Mucosa of rectum (tissue), 2 donors: Measurements from ENCODE around the gene HADHB.

ENCODE experiments used
- H3K27ac ChIP-seq, 2 donors: one replicate each; pipeline ENCODE4 v1.7.0; 2013; ENCODE audit warnings: inconsistent platforms in 2 of 2, low read depth in 2 of 2, low read length in 2 of 2
- H3K27me3 ChIP-seq, 2 donors: one replicate each; pipeline ENCODE4 v1.7.0; 2013; ENCODE audit warnings: low read length in 2 of 2; ENCODE audit not compliant: control insufficient read depth in 2 of 2, insufficient read depth in 2 of 2
- H3K36me3 ChIP-seq, 2 donors: one replicate each; pipeline ENCODE4 v1.7.0; 2013; ENCODE audit warnings: low read length in 2 of 2; ENCODE audit not compliant: control insufficient read depth in 2 of 2, insufficient read depth in 2 of 2
- H3K4me1 ChIP-seq, 2 donors: one replicate each; pipeline ENCODE4 v1.7.0; 2013; ENCODE audit warnings: low read length in 2 of 2, mild to moderate bottlenecking in 1 of 2; ENCODE audit not compliant: control insufficient read depth in 2 of 2, insufficient read depth in 2 of 2
- H3K4me3 ChIP-seq, 2 donors: one replicate each; pipeline ENCODE4 v1.7.0; 2013; ENCODE audit warnings: low read length in 2 of 2
- H3K9ac ChIP-seq, 2 donors: one replicate each; pipeline ENCODE4 v1.7.0; 2013; ENCODE audit warnings: low read length in 2 of 2, low read depth in 1 of 2, mild to moderate bottlenecking in 1 of 2
- H3K9me3 ChIP-seq, 2 donors: one replicate each; pipeline ENCODE4 v1.7.0; 2013; ENCODE audit warnings: low read length in 2 of 2; ENCODE audit not compliant: control insufficient read depth in 2 of 2
- donor health status: healthy.
- donor health status: Normal muscosa, but diverticular disease.

HADHB gene

DNA sequence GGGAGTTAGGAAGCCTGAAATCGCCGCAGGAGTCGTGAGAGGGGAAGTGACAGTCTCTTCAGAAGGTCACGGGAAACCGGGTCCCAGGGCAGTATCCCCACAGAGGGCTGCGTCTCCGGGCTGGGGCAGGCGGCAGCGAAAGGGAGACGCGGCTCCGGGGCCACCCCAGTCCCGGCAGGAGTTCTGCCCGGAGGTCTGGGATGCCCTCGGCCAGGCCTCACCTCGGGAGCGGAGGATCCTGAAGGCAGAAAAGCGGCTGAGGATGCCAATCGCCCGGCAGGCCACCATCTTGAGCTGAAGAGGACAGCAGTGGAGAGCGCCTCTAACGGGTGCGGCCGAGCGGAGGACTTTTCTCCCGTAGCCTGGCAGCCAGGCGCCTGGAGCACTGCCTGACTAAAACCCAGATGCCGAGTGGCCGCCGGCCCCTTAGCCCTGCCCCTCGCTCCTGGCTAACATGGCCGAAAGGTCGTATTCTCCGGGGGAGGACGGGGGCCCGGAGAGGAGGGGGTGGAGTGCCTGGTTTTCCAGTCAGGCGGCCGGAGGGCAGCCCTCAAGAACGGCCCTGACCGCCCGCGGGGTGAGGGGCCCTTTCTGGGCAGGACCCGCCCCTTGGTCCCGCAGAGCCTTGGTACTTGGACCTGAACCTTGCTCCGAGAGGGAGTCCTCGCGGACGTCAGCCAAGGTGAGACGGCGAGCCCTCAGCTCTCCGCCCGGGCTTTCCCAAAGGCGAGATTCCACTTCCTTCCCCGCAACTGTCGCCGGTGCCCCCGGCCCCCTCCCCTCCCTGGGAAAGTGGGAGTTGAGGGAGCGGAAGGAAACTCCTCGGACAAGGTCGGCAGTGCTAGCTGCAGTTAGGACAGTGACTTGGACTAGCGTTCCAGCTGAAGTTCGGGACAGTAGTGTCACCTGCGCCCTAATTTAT, at the start of gene HADHB, which contains the start of gene HADHA:
Gene HADHB, plus strand, starts transcription at position 631 of the 922 bp plus-strand sequence. CDS start 9,316 bp downstream, outside the sequence.
Gene HADHA, minus strand, starts transcription at position 324 of the 922 bp plus-strand sequence. Its CDS starts 36 bp downstream, at position 288.
- Histone ChIP-seq H3K36me3 (peaks cover 0 to 2% of the 10 kb centered on the region in 2 donors), H3K9me3 (no peaks in the 10 kb centered on the region), H3K4me1 (peaks cover 10 to 27% of the 10 kb centered on the region in 2 donors), H3K4me3 (peak within 1 kb of the TSS; percentile 99), H3K9ac (peak within 1 kb of the TSS; percentile 81 to 97), H3K27me3 (no peaks in the 10 kb centered on the region), H3K27ac (peak within 1 kb of the TSS; percentile 96 to 98)

DNA sequence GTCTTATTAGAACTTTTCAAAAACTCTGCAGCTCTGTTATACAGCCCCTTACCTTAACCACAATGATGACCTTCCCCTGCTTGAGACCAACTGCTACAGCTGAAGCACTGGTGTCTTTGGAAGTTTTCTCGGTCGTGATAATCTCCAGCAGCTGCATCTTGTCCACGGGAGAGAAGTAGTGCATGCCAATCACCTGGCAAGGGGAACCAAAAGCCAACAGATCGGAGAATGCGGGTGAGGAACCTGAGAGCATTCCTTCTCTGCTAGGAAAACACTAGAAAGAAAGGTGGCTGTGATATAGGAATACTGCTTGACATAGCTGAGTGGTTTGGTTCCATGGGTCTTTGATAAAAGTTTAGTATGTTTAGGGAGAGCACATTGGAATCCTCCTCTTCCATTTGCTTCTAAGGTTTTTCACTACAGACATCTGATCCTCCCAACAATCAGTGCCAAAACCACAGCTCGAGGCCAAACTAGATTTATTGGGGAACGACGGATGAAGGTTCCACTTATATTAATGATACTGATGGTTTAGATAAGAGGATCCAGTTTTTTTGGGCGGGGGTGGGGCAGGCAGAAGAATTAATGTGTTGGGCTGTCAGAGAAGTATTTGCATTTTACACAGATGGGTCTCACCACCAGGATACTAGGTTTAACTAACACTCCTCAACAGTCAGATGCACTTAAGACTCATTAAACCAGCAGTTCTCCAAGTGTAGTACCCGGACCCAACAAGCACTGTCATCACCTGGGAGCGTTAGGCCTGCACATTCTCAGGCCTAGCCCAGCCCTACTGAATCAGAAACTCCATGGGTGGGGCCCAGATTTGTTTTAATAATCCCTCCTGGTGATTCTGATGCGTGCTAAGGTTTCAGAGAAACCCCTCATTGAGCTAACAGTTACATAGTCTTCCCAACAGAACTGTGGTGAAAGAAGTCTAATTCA, 49.4 kb upstream of the HADHB start:
- Histone ChIP-seq H3K4me3 (no peak overlapping the region), H3K9ac (no peak overlapping the region), H3K27me3 (no peaks in the 10 kb centered on the region), H3K4me1 (peaks cover 6 to 10% of the 10 kb centered on the region in 2 donors), H3K27ac (no peak overlapping the region), H3K9me3 (no peaks in the 10 kb centered on the region), H3K36me3 (peaks cover 73 to 92% of the 10 kb centered on the region in 2 donors)

DNA sequence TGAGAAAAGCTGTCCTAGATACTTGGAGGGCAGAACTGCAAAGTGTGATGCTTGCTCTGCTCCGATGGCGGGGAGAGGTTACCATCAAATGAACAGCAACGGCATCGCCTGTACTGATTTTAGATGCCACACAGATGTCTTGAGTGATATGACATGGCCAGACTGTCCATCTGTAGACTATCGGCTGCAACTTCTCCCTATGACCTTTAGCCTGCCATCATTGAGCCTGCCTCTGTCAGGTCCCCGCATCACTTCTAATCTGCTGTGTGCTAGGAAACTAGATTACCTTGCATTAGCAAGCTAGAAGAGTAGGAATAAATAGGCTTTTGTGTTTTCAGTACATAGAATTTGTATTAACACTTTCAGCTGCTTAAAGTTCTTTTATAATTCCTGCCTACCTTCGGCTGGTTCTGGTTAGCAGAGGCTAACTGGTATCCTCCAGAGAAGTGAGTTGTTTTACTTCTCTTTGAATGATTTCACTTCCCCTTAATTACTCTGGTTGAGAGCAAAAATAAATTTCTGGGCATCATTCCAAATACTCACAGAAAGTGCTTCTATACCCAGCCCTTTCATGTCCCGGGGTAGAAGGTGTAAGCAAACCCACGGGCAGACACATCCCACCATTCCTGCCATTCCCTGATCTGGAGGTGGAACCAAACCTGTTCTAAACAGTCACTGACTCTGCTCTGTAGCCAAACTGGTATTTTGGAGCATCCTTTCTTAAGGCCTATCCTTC, 47.9 kb upstream of the HADHB start:
- H3K9me3 ChIP-seq: no peaks in the 10 kb centered on the region
- no peak overlapping the region for H3K9ac ChIP-seq
- no peaks in the 10 kb centered on the region for H3K27me3 ChIP-seq
- H3K27ac ChIP-seq: no peak overlapping the region
- H3K4me1 ChIP-seq: peaks cover 2 to 3% of the 10 kb centered on the region in 2 donors
- peaks cover 75 to 86% of the 10 kb centered on the region in 2 donors for H3K36me3 ChIP-seq
- no peak overlapping the region for H3K4me3 ChIP-seq

DNA sequence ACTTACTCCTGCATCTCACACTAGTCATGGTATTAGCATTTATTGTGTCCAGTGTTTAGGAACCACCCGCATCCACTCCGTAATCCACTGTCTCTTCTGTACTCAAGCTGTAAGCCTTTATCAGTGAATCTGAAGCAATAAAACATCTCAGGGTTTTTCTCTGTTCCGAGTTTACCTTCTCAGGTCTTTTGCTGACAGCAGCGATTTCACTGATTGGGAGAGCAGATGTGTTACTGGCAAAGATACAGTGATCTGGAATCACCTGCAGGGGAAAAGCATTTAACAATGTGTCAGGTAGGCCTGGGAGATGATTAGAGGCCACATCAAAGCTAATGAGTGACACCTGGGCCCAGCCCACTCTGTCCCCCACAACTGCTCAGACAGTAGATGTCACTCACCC, 47.2 kb upstream of the HADHB start:
- no peak overlapping the region for H3K9ac ChIP-seq
- H3K36me3 ChIP-seq: peaks cover 81 to 88% of the 10 kb centered on the region in 2 donors
- no peaks in the 10 kb centered on the region for H3K27me3 ChIP-seq
- no peak overlapping the region for H3K27ac ChIP-seq
- H3K4me3 ChIP-seq: no peak overlapping the region
- H3K4me1 ChIP-seq: no peaks in the 10 kb centered on the region
- H3K9me3 ChIP-seq: no peaks in the 10 kb centered on the region

DNA sequence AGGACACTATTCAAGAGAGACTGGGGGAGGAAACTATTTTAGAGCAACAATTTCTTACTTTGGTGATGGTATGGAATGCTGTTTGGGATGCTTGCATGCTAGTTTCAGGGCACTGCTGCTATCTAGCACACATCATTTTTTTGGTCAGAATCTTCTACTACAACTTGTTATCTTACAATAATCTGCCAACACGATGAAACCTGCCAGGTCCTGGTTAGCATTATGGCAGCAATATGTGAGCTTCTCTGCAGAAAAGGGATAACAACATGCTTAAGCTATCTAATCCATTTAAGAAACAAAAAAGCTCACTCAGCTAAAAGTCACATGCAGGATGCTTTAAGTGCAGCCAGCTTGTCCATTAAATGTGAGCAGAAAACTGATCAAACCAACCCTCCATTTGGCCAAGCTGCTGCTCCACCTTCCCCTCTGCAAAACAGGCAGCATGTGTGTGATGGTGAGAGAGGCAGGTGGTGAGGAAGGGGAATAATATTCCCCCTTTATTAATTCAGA, 41.7 kb upstream of the HADHB start:
- Histone ChIP-seq H3K36me3 (peaks cover 61 to 67% of the 10 kb centered on the region in 2 donors), H3K27ac (no peak overlapping the region), H3K4me1 (no peaks in the 10 kb centered on the region)

DNA sequence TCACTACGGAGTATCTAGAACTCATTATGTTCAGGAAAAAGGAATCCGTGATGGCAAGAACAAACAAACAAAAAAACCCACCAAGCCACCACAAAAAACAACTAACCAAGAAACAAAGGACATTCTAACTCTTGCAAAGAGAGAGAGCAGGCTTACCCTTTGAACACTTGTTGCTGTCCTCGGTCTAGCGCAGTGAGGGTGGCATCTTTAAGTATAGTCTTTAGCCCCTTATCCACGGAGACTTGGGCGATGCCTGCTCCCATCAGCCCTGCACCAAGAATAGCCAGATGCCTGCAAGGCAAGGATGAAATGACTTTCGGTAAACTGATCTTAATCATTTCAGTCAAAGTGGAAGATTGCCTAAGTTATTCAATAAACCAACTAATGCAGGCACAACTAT, 40.8 kb upstream of the HADHB start:
- Histone ChIP-seq H3K9ac (no peak overlapping the region), H3K4me3 (no peak overlapping the region), H3K9me3 (no peaks in the 10 kb centered on the region), H3K36me3 (peaks cover 63 to 68% of the 10 kb centered on the region in 2 donors), H3K27ac (no peak overlapping the region), H3K27me3 (no peaks in the 10 kb centered on the region), H3K4me1 (no peaks in the 10 kb centered on the region)

More for the DNA sequence above, 41.7 kb upstream of the HADHB start:
- Histone ChIP-seq H3K9me3 (no peaks in the 10 kb centered on the region), H3K27me3 (no peaks in the 10 kb centered on the region), H3K4me3 (no peak overlapping the region), H3K9ac (no peak overlapping the region)

- no peak overlapping the region for H3K27ac ChIP-seq
- H3K4me1 ChIP-seq: peaks cover 0 to 5% of the 10 kb centered on the region in 2 donors
- no peak overlapping the region for H3K9ac ChIP-seq
- no peaks in the 10 kb centered on the region for H3K9me3 ChIP-seq
- H3K4me3 ChIP-seq: no peak overlapping the region
- no peaks in the 10 kb centered on the region for H3K27me3 ChIP-seq
- peaks cover 65 to 74% of the 10 kb centered on the region in 2 donors for H3K36me3 ChIP-seq
These were observed 32.7 kb upstream of the HADHB start for GRCh38 chr2:26212011-26212410.

- Histone ChIP-seq H3K4me3 (no peak overlapping the region), H3K36me3 (peaks cover 46 to 64% of the 10 kb centered on the region in 2 donors), H3K9me3 (no peaks in the 10 kb centered on the region), H3K9ac (no peak overlapping the region), H3K27me3 (no peaks in the 10 kb centered on the region), H3K27ac (no peak overlapping the region), H3K4me1 (peaks cover 0 to 5% of the 10 kb centered on the region in 2 donors)
These were observed 30.0 kb upstream of the HADHB start for GRCh38 chr2:26214759-26215158.

GRCh38 chr2:26215833-26216232, 28.9 kb upstream of the HADHB start:
- Histone ChIP-seq H3K27ac (no peak overlapping the region), H3K9me3 (no peaks in the 10 kb centered on the region), H3K4me3 (no peak overlapping the region), H3K36me3 (peaks cover 52 to 68% of the 10 kb centered on the region in 2 donors), H3K4me1 (peaks cover 0 to 5% of the 10 kb centered on the region in 2 donors), H3K9ac (no peak overlapping the region), H3K27me3 (no peaks in the 10 kb centered on the region)
